Vagina (tissue), 2 donors: ENCODE measurements around the gene BTBD10. TPM values are rescaled to one million over a fixed set of nuclear protein-coding genes. Genes with fewer than 3 reads are reported as not detected.

ENCODE experiments used
- DNase-seq, 2 donors: peaks; one replicate each; pipeline ENCODE4 v3.0.0-alpha.2; 2017; ENCODE audit errors: extremely low spot score in 2 of 2
- H3K27ac ChIP-seq: fragments of 200-600 bp; sonication (generic); one replicate; pipeline ENCODE4 v1.5.1; 2019
- H3K27me3 ChIP-seq: fragments of 200-600 bp; sonication (generic); one replicate; pipeline ENCODE4 v1.5.1; 2019
- H3K36me3 ChIP-seq, 2 donors: fragments of 200-600 bp; sonication (generic); one replicate each; pipeline ENCODE4 v1.5.1; 2017 to 2019
- H3K4me1 ChIP-seq: fragments of 200-600 bp; sonication (generic); one replicate; pipeline ENCODE4 v1.5.1; 2019
- H3K4me3 ChIP-seq, 2 donors: fragments of 200-600 bp; sonication (generic); 1 replicate in 1 of 2; 2 replicates in 1 of 2; pipeline ENCODE4 v1.5.1; 2016 to 2019
- H3K9me3 ChIP-seq: fragments of 200-600 bp; sonication (generic); one replicate; pipeline ENCODE4 v1.5.1; 2019
- CTCF ChIP-seq, 3 experiments: fragments of 450-650 bp in 2 of 3; fragments of 200-600 bp in 1 of 3; sonication (generic) in 1 of 3; IDR thresholded peaks; one replicate each; pipeline ENCODE4 v1.5.1; 2017 to 2019; ENCODE audit warnings: antibody characterized with exemption in 3 of 3, mild to moderate bottlenecking in 2 of 3, moderate library complexity in 2 of 3
- POLR2A ChIP-seq, 2 donors: fragments of 450-650 bp; IDR thresholded peaks; one replicate each; pipeline ENCODE4 v1.6.1; 2017; ENCODE audit warnings: antibody characterized with exemption in 2 of 2, mild to moderate bottlenecking in 2 of 2, moderate library complexity in 2 of 2
- POLR2AphosphoS5 ChIP-seq, 2 donors: sonication (generic); formaldehyde crosslinking; IDR thresholded peaks; one replicate each; pipeline ENCODE4 v1.9.0; 2017; ENCODE audit warnings: antibody characterized with exemption in 2 of 2, mild to moderate bottlenecking in 2 of 2, low read depth in 1 of 2; ENCODE audit not compliant: insufficient read depth in 1 of 2
- intact Hi-C: fragments of 100-400 bp; cut with DNase I; formaldehyde crosslinking; loops from one replicate; pipeline ENCODE4 v1.15.1; 2023
- total RNA-seq: library from RNA; depleted of rRNA; stranded (reverse); fragments of >200 nt; gene quantifications from one replicate; pipeline ENCODE4 v1.2.3, GENCODE V29; 2016

The BTBD10 gene
- total RNA-seq, 1 donor from 2014 or later: 29.2 TPM

DNA sequence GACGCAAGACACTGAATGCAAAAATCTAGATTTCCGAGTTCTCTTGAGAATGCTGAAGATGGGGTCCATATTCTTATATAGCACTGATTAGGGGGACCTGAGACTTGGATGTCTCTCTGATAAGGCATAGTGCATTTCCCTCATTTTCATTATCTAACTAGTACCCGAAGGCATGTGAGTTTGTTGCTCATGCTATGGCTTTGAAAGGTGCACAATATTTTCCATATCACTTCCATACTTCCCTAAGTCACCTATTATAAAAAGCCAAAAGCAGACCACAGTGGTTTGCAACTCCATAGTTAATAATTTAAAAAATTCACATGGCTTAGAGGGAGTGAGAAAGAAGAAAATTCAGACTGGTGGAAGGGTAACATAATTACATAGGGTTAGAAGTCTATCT lies 1.7 kb downstream of the BTBD10 start:
- no peak overlapping the region for H3K4me3 ChIP-seq
- no peak for TF ChIP-seq POLR2A (IDR thresholded peaks at IDR 0.05)
- TF ChIP-seq POLR2AphosphoS5 (IDR thresholded peaks at IDR 0.05; ENCODE audit: insufficient read depth in 1 of 2, low read depth in 1 of 2): no peak
- TF ChIP-seq CTCF (IDR thresholded peaks at IDR 0.05): no peak
- no peaks in the 10 kb centered on the region for H3K27me3 ChIP-seq
- H3K4me1 ChIP-seq: peaks cover 23% of the 10 kb centered on the region
- DNase-seq: no peak
- H3K9me3 ChIP-seq: no peaks in the 10 kb centered on the region
- intact Hi-C loops: no loop called here
- H3K36me3 ChIP-seq: no peaks in the 10 kb centered on the region
- no peak overlapping the region for H3K27ac ChIP-seq

GRCh38 chr11:13450832-13451397 lies 12.1 kb downstream of the BTBD10 start:
- Histone ChIP-seq H3K36me3 (no peaks in the 10 kb centered on the region), H3K27me3 (no peaks in the 10 kb centered on the region), H3K27ac (no peak overlapping the region), H3K4me1 (peaks cover 16% of the 10 kb centered on the region), H3K9me3 (no peaks in the 10 kb centered on the region), H3K4me3 (no peak overlapping the region)
- intact Hi-C loops: no loop called here
- TF ChIP-seq CTCF (IDR thresholded peaks at IDR 0.05): no peak
- TF ChIP-seq POLR2AphosphoS5 (IDR thresholded peaks at IDR 0.05; ENCODE audit: insufficient read depth in 1 of 2, low read depth in 1 of 2): no peak
- TF ChIP-seq POLR2A (IDR thresholded peaks at IDR 0.05): no peak
- DNase-seq: no peak

DNA sequence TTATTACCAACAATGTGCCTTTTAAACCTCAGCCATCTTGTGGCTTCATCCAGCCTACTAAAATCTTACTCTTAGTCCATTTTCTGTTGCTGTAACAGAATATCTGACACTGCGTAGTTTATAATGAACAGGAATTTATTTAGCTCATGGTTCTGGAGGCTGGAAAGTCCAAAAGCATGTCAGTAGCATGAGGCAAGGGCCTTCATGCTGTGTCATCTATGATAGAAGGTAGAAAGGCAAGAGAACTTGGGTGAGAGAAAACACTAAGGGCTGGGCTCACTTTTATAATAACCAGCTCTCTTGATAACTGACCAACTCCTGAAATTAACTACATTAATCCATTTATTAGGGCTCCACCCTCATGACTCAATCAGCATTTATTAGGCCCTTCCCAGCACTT lies 13.5 kb downstream of the BTBD10 start:
- no peak for TF ChIP-seq POLR2A (IDR thresholded peaks at IDR 0.05)
- no peak for TF ChIP-seq CTCF (IDR thresholded peaks at IDR 0.05)
- TF ChIP-seq POLR2AphosphoS5 (IDR thresholded peaks at IDR 0.05; ENCODE audit: insufficient read depth in 1 of 2, low read depth in 1 of 2): no peak
- H3K4me1 ChIP-seq: peaks cover 16% of the 10 kb centered on the region
- no peaks in the 10 kb centered on the region for H3K36me3 ChIP-seq
- H3K9me3 ChIP-seq: no peaks in the 10 kb centered on the region
- no peak overlapping the region for H3K4me3 ChIP-seq
- H3K27ac ChIP-seq: no peak overlapping the region
- intact Hi-C loops: no loop called here
- DNase-seq: no peak
- H3K27me3 ChIP-seq: no peaks in the 10 kb centered on the region

DNA sequence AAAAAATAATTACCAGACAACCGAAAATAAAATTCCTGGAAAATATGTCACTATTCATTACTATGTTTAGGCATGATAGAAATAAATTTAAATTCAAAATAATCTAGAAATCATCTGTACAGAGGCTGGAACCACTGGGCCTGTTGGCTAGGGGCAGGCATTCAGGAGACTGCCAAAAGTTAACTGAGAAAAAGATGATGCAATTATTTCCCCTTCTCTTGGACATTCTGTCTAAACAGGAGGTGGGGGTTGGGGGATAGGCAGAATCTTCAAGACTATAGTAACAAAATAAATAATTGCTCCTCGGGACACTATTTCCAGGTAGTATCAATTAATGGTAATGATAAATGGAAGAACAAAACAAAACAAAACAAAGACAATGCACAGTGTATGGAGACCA lies 14.1 kb downstream of the BTBD10 start:
- no peaks in the 10 kb centered on the region for H3K9me3 ChIP-seq
- intact Hi-C loops: no loop called here
- TF ChIP-seq CTCF (IDR thresholded peaks at IDR 0.05) (no peak), POLR2AphosphoS5 (IDR thresholded peaks at IDR 0.05; ENCODE audit: insufficient read depth in 1 of 2, low read depth in 1 of 2) (no peak), POLR2A (IDR thresholded peaks at IDR 0.05) (no peak)
- H3K4me1 ChIP-seq: peaks cover 16% of the 10 kb centered on the region
- H3K27ac ChIP-seq: no peak overlapping the region
- H3K36me3 ChIP-seq: no peaks in the 10 kb centered on the region
- H3K27me3 ChIP-seq: no peaks in the 10 kb centered on the region
- DNase-seq: no peak
- H3K4me3 ChIP-seq: no peak overlapping the region

DNA sequence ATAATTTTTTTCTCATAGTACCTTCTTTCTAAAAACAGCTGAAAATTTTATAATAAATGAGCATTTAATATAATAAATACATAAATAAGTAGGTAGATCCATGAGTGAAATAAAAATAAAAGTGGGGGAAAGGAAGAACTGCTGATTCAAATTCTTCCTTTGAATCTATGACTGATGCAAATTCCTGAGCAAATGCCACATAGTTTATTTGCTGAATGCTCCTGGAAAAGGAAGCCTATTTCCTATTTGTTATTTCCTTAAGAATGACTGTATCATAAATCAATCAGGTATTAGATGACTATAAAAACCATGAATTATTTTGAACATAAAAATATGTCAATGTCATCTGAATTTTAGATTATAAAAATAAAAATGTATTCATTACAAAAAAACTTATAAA lies 16.6 kb downstream of the BTBD10 start:
- Histone ChIP-seq H3K27me3 (no peaks in the 10 kb centered on the region), H3K9me3 (no peaks in the 10 kb centered on the region), H3K27ac (no peak overlapping the region), H3K36me3 (no peaks in the 10 kb centered on the region), H3K4me3 (no peak overlapping the region), H3K4me1 (peaks cover 16% of the 10 kb centered on the region)
- no peak for DNase-seq
- intact Hi-C loops: no loop called here
- TF ChIP-seq POLR2AphosphoS5 (IDR thresholded peaks at IDR 0.05; ENCODE audit: insufficient read depth in 1 of 2, low read depth in 1 of 2) (no peak), CTCF (IDR thresholded peaks at IDR 0.05) (no peak), POLR2A (IDR thresholded peaks at IDR 0.05) (no peak)
